Astrocyte (in vitro differentiated cells and primary cell): Measurements from ENCODE around the gene DCDC2C.

Source experiments
- CTCF ChIP-seq: IDR thresholded peaks from 2 replicates; pipeline ENCODE4 v1.5.1; 2011; ENCODE audit warnings: low read depth, mild to moderate bottlenecking, inconsistent platforms, low read length, moderate library complexity; ENCODE audit not compliant: insufficient read depth
- EZH2 ChIP-seq: IDR thresholded peaks from 2 replicates; pipeline ENCODE4 v1.6.1; 2012; ENCODE audit warnings: mild to moderate bottlenecking, low read length, inconsistent platforms; ENCODE audit not compliant: insufficient read depth

GRCh38 chr2:3876221-3876620 lies 172.8 kb downstream of the DCDC2C start:
- TF ChIP-seq CTCF: no peak
- no peak for TF ChIP-seq EZH2
